Fibroblast of upper back skin (primary cell): ENCODE measurements around the gene DSE.

Source experiments
- DNase-seq: peaks from one replicate; pipeline ENCODE4 v3.0.0-alpha.2; 2013

The DSE gene

DNA sequence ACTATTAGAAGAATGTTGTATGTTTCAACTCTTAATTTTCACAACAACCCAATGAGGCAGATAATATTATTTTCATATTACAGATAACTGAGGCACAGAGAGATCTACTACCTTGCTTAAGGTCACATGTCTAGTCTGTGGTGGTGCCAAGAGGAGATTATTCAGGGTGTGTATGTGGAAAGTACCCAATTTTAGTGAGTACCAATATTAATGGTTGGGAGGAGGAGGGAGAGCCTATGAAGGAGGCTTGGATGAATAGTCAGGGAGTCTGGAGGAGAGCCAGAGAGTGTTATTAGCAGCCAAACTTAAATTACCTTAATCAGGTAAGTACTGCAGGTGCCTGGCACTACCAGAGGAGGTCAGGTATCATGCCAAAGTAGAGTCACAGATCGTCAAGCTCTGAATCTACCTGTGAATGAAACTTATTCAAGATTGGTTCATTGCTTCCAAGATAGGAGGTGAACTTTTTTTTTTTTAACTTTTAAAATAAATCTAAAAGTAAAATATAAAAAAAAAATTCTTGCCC, 79.5 kb downstream of the DSE start:
- no peak for DNase-seq

DNA sequence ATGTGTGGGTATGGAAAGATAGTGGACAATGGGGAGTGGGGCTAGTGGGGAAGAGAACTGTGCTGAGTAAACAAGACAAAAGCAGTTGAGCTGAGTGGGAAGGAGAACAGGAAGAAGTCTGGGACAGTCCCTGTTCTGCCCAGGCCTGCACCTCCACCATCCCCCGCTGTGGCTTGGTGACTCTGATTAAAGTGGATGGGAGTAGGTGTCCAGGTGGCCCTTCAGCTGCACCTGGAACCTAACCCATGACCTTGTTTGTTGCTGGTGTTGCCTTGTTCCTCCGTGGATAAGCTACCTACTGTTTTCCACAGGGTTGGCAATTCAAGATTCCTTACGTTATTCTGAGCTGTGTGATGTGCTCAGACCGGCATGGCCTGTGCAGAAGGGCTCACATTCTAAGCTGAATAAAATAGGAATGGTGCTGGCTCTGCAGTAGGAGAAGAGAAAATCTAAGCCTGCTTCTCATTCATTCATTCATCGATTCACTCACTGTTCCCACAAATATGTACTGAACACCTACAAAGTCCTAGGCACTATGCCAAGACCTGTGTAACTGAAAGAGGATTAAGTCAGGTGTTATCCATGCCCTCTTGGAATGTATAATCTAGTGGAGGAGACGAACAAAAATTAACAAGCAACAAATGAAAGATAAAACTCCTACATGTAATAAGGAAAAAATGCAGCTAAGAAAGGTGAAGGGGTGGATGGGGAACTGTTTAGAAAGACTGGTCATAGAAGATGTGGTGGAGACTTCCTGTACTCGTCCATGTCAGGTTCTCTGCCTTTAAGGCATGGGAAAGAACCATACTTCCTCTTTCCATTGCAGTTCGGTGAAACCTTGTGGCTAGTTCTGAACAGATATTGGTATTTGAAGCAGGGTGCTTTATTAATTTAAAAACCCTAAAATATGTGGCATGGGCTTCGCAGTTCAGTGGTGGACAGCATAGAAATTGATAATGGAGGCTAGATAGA, 80.3 kb downstream of the DSE start:
- no peak for DNase-seq

DNA sequence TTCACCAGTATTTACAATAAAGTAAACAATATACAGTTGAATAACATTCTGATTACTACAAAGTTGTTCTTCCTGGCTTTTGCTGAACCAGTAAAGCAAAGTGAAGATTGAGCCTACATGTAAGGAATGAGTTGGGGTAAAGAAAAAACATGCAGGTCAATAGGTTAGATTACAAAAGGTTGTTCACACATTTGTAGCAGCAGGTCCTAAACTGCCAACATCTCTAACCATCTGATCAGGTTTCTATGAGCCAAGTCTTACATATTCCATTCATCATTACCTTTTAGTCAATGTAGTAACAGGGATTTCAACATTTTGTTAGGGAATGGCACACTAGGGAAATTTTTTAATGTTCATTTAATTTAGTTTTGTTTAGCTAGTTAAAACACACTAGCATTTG, 81.2 kb downstream of the DSE start:
- DNase-seq, result no peak

DNA sequence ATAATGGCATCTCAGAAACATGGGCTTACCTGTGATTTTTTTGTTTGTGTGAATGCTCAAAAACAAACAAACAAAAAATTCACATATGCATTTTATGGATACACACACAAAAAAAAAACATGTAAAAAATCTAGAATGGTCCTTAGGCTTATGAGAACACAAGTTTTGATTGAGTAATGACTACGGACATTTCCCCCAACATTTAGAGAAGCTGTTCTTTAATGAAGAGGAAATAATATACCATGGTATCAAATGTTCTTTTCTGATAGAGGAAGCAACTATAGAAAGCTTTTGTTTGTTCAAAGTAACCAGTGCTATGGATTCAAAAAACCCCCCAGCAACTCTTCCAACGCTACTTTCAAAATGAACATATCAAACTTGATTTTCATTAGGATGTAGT, 81.8 kb downstream of the DSE start:
- DNase-seq, result no peak

DNA sequence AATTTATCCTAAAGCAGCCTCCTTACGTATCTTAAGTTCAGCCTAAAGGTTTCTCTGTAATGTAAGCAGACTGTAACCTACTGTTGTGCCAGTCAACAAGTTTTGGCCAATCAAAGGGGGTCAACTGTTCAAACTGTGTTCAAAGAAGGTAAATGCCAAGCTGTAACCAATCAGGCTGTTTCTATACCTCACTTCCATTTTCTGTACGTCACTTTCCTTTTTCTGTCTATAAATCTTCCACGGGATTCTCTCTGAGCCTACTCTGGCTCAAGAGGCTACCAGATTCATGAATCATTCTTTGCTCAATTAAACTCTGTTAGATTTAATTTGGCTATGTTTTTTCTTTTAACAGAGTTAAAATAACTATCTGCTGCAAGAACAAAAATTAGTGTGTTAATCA, 85.4 kb downstream of the DSE start:
- no peak for DNase-seq

DNA sequence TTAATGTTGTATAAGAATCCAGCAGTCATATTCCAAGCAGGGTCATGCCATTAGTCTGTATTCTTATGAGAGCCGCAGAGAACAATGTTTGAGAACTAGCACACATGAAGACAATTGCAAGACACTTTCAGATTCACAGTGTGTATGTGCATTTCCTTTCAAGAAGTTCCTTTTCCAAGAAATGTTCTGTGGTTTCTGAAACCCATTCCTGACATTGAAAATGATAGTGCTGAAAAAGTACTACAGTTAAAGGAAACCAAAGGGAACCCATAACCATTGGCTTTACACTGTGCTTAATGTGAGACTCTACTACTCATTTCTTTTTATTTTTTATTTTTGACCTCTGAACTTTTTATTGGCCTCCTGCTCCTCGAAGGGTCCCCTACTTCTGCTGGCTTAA, 86.2 kb downstream of the DSE start:
- no peak for DNase-seq

DNA sequence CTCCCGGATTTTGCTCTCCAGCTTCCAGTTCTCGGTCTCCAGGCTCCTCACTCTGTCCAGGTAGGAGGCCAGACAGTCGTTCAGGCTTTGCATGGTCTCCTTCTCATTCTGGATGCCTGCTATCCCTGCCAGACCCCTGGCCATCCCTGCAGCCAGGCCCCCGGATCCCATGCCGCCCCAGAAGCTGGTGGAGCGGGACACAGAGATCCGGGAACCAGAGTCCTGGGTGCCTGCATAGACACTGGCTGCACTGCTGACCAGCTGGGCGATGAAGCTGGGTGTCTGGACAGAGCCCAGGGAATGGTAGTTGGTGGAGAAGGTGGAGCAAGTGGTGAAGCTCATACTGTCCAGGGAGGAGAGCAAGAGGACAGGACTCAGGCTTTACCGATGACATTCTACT, 87.5 kb downstream of the DSE start:
- DNase-seq, result no peak

DNA sequence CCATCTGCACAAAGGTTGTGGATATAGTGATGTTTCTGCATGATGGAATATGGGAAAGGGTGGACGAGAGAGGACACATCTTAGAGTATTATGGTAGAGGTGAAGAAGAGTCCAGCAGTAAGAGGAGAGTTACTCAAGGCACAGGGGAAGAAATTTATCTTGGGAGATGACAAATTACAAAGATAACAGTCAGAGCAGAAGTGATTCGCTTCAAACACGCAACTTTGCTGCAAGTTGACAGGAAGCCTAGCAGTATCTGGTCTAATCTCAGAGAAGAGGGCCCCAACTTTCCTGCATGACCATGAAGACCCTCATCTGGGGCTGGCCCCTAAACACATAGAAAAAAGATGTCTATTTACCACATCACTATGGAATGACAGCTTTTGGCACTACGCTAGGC, 89.2 kb downstream of the DSE start:
- no peak for DNase-seq

DNA sequence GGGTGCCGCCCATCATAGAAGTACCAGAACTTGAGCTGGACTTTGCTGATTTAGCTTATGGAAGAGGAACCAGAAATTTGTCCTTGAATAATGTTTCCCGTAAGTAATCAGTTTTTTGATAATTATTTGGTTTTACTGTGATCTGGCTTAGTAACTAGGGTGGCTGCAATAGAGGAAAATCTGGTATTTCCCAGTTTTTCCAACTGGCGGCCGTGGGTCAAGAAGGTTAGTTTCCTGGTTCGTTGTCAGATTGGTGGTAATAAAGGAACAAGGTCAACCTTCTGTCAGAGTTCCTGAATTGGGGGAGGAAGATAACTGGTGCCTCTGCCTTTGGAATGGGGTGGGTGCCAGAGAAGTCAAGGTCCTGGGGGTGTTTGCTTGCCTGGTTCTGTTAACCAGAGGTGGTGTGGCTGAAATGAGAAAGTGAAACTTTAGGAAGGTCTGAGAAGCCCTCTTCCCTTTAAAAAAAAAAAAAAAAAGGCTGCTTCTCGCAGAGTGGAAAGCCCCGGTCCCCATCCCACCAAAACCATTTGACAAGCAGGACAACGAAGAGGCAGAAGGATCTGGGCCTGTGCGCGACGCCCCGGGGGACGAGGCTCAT, 90.7 kb downstream of the DSE start, which contains the start of gene CALHM6:
TSS of gene CALHM6 (plus strand) at position 45 of the 601 bp plus-strand sequence. CDS start at position 600, 555 bp downstream.
- no peak for DNase-seq

DNA sequence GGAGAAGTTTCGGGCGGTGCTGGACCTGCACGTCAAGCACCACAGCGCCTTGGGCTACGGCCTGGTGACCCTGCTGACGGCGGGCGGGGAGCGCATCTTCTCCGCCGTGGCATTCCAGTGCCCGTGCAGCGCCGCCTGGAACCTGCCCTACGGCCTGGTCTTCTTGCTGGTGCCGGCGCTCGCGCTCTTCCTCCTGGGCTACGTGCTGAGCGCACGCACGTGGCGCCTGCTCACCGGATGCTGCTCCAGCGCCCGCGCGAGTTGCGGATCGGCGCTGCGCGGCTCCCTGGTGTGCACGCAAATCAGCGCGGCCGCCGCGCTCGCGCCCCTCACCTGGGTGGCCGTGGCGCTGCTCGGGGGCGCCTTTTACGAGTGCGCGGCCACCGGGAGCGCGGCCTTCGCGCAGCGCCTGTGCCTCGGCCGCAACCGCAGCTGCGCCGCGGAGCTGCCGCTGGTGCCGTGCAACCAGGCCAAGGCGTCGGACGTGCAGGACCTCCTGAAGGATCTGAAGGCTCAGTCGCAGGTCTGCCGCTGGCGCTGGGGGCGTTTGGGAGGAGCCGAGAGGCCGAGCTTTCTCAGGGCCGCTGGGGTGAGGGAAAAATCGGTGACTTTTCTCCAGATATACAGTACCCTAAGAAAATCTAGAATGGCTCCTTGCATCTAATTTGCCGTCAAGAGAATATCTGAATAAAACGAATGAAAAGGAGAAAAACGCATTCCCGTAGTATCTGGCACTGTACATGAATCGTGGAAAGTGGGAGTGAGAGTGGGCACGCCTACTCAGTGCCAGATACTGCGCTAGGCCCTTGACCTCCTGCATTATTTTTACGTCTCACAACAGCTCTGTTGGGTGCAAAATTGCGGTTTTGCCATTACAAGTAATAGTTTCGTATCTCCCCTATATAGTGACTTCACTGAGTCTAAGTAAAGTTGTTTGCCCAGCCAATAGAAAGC, 91.5 kb downstream of the DSE start:
- DNase-seq, result peak; percentile 60

DNA sequence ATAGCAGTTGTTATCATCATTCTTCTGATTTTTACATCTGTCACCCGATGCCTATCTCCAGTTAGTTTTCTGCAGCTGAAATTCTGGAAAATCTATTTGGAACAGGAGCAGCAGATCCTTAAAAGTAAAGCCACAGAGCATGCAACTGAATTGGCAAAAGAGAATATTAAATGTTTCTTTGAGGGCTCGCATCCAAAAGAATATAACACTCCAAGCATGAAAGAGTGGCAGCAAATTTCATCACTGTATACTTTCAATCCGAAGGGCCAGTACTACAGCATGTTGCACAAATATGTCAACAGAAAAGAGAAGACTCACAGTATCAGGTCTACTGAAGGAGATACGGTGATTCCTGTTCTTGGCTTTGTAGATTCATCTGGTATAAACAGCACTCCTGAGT, 92.6 kb downstream of the DSE start:
- DNase-seq, result no peak

DNA sequence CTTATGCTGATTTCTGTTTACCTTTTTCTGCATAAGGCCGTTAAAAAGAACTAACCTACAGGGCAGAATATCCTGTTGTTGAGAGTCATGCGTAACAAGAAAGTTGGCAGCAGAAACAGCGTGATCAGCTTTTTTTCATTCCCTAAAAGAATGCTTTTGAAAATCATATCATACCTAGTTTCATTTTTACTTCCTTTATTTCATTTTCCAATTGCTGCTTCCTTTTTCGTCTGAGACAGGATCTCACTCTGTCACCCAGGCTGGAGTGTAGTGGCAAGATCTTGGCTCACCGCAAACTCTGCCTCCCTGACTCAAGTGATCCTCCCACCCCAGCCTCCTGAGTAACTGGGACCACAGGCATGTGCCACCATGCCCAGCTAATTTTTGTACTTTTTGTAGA, 94.5 kb downstream of the DSE start:
- DNase-seq, result no peak

DNA sequence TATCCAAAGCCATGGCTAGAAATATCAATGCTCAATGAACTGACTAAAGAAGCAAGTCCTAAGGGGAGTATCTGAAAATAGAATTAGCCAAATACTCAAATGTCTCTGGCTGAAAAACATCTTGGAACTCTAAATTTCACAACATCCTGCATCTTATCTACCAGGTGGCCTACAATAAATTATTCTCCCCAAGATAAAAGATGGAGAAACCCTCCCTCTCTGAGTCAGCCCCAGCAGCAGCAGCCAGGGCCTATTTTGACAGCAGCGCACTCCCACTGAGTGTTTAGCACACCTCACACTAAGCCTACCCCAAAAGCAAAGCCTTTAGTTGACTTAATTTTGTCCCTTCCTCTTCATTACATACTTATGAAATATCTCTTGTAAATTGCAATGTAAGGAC, 96.3 kb downstream of the DSE start:
- peak; percentile 16 for DNase-seq

DNA sequence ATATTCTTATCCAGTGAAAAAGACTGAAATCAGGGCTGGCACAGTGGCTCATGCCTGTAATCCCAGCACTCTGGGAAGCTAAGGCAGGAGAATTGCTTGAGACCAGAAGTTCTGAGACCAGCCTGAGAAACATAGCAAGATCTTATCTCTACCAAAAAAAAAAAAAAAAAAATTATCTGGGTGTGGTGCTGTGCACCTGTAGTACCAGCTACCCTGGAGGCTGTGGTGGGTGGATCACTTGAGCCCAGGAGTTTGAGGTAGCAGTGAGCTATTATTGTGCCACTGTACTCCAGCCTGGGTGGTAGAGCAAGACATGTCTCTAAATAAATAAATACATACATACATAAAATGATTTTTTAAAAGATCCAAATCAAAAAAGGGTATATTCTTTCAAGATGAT, 96.8 kb downstream of the DSE start:
- no peak for DNase-seq

DNA sequence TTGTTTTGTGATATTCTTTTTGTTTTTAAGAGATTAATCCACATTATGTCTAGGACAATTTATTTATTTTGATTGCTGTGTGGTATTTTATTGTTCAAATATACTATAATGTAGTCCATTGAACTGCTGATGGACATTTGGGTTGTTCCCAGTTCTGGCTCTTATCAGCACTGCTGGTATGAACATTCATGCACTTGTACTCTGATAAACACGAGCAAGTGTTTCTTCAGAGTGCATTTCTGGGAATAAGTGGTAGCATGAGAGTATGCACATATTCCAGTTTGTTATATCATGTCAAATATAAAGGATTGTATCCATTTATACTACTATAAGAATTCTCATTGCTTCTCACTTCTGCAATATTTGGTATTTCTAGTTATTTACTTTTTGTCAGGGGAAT, 97.5 kb downstream of the DSE start:
- no peak for DNase-seq

DNA sequence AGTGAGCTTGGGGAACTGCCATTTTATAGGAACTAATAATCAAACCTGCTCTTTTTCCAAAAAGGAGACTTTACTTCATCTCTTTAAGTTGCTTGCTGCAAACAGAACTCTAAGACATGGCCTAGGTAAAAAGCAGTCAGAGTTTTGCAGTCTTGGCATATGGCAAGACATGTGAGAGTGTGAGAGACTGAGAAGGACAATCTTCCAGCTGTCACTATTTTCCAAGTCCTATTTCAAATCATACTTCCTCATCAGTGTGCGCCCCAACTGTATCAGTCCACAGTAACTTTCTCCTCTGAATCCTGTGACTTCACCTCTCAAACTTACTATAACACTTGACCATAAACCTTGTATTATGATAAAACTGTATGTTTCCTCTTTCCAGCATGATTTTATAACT, 100.8 kb downstream of the DSE start:
- DNase-seq, result no peak

DNA sequence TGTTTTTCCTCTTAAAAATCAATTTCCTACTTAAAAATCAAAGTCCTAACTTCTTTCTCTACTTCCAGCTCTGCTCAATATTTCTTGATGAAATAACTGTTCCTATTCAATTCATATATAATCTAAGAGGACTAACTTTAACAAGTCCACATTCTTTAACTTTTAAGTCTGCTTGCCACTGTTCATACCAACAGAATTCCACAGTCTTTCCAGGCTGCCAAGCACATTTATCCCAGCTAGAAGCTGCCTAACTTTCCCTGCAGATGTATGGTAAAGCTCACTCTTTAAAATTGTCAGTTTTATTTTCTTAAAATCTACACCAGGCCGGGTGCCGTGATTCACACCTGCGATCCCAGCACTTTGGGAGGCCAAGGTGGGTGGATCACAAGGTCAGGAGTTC, 102.0 kb downstream of the DSE start:
- peak; percentile 35 for DNase-seq

DNA sequence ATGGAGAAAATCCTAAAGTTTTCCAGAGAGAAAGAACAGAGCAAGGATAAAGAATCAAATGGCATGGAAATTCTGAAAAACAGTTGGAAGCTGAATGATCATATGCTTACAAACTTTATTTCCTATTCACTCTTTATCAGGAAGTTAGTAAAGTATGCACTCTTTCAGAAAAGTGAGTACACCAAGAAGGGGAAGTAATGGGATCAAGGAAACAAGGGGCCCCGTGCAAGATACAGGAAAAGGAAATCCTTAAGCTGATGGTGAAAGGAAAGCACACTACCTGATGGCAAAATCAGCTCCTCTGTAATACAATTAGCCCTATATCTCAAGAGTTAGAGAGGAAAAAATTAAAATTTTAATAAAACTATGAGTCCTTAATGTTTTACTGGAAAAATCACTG, 104.4 kb downstream of the DSE start:
- DNase-seq, result no peak

DNA sequence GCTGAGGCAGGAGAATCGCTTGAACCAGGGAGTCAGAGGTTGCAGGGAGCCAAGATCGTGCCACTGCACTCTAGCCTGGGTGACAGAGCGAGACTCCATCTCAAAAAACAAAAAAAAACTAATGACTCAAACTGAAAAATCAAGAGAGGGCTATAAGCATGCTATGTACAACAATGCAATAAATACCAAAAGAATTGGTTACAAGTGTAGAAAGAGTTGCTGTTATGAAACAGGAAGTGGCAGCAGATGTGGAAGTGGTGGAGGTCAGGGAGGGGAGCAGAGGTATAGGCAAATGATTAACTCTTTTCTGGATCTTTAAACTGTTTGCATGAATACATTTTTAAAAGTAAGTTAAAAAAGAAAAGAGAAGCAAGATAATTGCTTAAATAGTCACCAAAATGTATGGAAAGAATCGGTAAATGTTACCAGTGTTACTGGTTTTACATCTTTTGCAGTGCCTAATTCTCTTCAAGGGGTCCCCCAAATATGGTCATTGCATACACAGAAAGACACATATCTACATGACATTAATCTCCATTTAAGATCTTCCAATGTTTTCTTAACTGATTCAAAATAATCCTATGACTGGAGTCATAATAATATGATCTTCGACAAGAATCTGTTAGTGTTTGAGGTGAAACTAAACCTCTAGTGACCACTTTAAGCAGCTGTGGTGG, 105.4 kb downstream of the DSE start:
- DNase-seq, result peak; percentile 36

DNA sequence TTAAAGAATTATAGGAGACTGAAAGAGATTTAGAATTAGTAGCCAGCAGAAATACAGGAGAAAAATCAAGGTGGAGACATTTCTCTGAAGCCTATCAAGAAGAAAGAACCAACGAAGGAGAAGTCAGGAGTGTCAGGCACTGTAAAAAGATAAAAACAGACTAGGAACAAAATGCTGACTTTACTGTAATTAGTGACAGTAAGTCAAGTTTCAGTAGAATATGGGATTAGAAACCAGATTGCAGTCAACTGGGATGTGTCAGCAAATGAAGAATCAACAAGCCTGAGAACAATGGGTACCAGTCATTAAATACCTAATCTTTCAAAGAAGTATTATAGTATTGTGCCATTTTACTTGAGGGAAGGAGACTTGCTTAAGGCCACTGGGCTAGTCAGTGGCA, 112.0 kb downstream of the DSE start:
- DNase-seq, result no peak

DNA sequence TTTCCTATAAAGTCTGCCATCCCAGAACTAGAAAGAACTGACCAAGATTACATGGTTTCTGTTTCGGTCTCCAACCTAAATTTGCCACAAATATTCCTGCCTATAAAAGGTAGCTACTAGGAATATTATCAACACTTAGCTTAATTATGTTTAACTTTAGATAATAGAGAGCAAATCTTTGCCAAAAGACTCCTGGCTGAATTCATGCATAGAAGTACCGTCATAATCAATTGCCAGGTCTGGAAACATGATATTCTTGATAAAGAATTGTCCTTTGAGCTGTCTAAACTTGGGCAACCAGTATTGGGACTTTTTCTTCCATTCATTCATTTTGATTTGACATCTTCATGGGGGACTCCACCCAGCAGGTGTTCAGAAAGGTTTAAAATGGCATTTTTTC, 112.9 kb downstream of the DSE start:
- DNase-seq, result no peak

DNA sequence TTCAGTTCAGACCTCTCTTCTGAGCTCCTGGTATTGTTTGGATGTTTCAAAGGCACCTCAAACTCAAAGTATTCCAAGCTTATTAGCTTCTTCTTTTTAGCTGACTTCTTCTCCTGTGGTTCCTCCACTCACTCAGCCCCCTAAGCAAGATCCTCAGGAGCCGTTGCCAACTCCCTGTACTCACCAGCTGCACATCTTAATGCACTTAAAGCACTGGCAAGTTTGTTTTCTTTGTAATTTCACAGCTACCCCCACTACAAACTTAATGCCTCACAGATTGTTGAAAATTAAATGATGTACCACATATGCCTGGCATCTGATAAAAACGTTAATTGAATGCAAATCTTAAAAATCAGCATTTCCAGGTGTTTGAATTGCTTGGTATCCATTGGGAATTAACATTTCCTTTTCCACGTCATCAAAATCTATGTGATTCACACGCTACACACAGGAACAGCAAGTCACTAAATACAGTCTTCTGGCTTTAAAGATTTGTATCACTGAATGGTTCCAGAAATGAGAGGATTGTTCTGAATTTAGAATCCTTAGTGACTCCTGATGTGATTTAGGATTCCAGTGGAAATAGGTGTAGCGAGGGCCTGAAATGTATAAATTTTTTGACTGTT, 114.9 kb downstream of the DSE start:
- peak; percentile 58 for DNase-seq
